PC-9 (cell line): ENCODE measurements around the gene THSD7B. TPM values are rescaled to one million over a fixed set of nuclear protein-coding genes. Genes with fewer than 3 reads are reported as not detected.

Experiments
- BruUV-seq: library from RNA; stranded (reverse); fragments of 400-500 nt; replicated peaks from 2 replicates; lab custom pipeline; 2021; lab: Mats Ljungman, UMichigan
- CTCF ChIA-PET: fragments of 300-600 bp; sonication (Branson Sonifier 250); formaldehyde crosslinking; loops from one replicate; lab custom pipeline; 2022; ENCODE audit warnings: antibody characterized with exemption; lab: Charles Lee
- POLR2A ChIA-PET: fragments of 300-600 bp; sonication (Branson Sonifier 250); formaldehyde crosslinking; loops from one replicate; lab custom pipeline; 2022; ENCODE audit warnings: antibody characterized with exemption; ENCODE audit not compliant: unreplicated experiment; lab: Charles Lee
- DNase-seq, 2 experiments: peaks; one replicate each; pipeline versions ENCODE4 v3.0.0 to v3.0.0-alpha.2; 2015 to 2022; ENCODE audit warnings: mixed read lengths in 1 of 2
- H2AFZ ChIP-seq: fragments of 200-600 bp; sonication (generic); 2 replicates; pipeline ENCODE4 v1.8.1; 2017; ENCODE audit warnings: antibody characterized with exemption
- H3F3A ChIP-seq: fragments of 200-600 bp; sonication (generic); 2 replicates; pipeline ENCODE4 v1.8.1; 2017; ENCODE audit warnings: antibody characterized with exemption, mild to moderate bottlenecking, low read depth; ENCODE audit not compliant: insufficient read depth
- H3K27ac ChIP-seq: fragments of 200-600 bp; sonication (generic); 2 replicates; pipeline ENCODE4 v1.6.1; 2016; ENCODE audit warnings: mixed run types
- H3K27me3 ChIP-seq: fragments of 200-600 bp; sonication (generic); 2 replicates; pipeline ENCODE4 v1.6.1; 2016; ENCODE audit warnings: low read depth, mixed run types; ENCODE audit not compliant: insufficient read depth
- H3K36me3 ChIP-seq: fragments of 200-600 bp; sonication (generic); 2 replicates; pipeline ENCODE4 v1.6.1; 2016; ENCODE audit warnings: low read depth, mixed run types
- H3K4me1 ChIP-seq: fragments of 200-600 bp; sonication (generic); replicated peaks from 2 replicates; pipeline ENCODE4 v1.6.1; 2016; ENCODE audit warnings: mixed run types; ENCODE audit not compliant: insufficient read depth
- H3K4me2 ChIP-seq: fragments of 200-600 bp; sonication (generic); 2 replicates; pipeline ENCODE4 v1.6.1; 2017; ENCODE audit warnings: mixed run types
- H3K4me3 ChIP-seq: fragments of 200-600 bp; sonication (generic); 2 replicates; pipeline ENCODE4 v1.6.1; 2016; ENCODE audit warnings: mixed run types
- H3K79me2 ChIP-seq: fragments of 200-600 bp; sonication (generic); 2 replicates; pipeline ENCODE4 v1.6.1; 2017; ENCODE audit warnings: low read depth, mixed run types
- H3K9me2 ChIP-seq: fragments of 200-600 bp; sonication (generic); 2 replicates; pipeline ENCODE4 v1.8.1; 2017; ENCODE audit warnings: mild to moderate bottlenecking; ENCODE audit not compliant: insufficient read depth
- H3K9me3 ChIP-seq: fragments of 200-600 bp; sonication (generic); 2 replicates; pipeline ENCODE4 v1.8.1; 2016; ENCODE audit warnings: low read depth; ENCODE audit not compliant: insufficient read depth
- H4K20me1 ChIP-seq: fragments of 200-600 bp; sonication (generic); 2 replicates; pipeline ENCODE4 v1.8.1; 2017; ENCODE audit not compliant: insufficient read depth
- CTCF ChIP-seq: fragments of 200-600 bp; sonication (generic); conservative IDR thresholded peaks from 2 replicates; pipeline ENCODE4 v1.6.1; 2017; ENCODE audit warnings: mixed run types, antibody characterized with exemption, mild to moderate bottlenecking, moderate library complexity
- EZH2 ChIP-seq: fragments of 200-600 bp; sonication (generic); IDR thresholded peaks from 2 replicates; pipeline ENCODE4 v1.8.0; 2017; ENCODE audit warnings: antibody characterized with exemption, low read depth
- intact Hi-C: fragments of 100-400 bp; cut with micrococcal nuclease; formaldehyde crosslinking; loops from one replicate; pipeline ENCODE4 v1.10.0; 2022; ENCODE audit not compliant: unreplicated experiment
- total RNA-seq: library from RNA; stranded (reverse); gene quantifications from 2 replicates; pipeline ENCODE4 v1.2.3, GENCODE V29; 2021

The THSD7B gene
- total RNA-seq, 1 experiment from 2014 or later, result not detected

DNA sequence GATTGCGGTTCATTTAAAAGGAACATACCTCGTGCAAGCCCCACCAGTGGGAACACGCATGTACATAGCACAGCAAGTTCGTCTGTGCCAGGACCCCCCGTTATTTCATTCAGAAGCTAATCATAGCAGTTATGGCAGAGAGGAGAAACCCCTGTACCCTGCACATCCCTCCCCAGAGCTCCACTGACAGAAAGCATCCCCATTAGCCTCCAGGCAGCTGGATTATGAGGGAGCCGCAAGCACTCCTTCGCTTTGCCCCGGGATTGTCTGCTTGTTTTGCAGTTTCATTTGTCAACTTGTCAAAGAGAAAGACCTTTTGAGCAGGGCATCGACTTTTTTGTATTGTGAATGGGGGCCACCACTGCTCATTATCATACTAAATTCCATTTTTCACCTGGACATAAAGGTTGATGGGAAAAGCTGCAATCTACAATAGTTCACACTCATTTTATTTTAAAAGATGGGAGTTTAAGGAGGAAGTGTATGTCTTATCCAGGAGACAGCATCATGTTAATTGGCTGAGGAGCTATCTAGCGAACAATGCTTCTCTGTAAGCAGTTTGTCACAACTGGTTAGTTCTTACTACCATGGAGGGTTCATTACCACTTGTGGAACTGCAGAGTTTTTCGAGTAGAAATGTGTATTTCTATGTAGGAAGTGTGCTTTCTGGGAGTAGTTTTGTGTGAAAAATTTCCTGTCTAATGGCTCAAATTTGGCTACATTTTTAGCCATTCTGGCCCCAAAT, 255.3 kb downstream of the THSD7B start:
- no peak overlapping the region for H3K4me2 ChIP-seq
- BruUV-seq, result no TSS peak
- no peaks in the 10 kb centered on the region for H3K9me2 ChIP-seq
- H3K79me2 ChIP-seq, result no peaks in the 10 kb centered on the region
- ChIA-PET POLR2A (no interaction called here), CTCF (no interaction called here)
- no peaks in the 10 kb centered on the region; the same call in 1 of the 2 replicates for H4K20me1 ChIP-seq
- no peaks in the 10 kb centered on the region for H3K4me1 ChIP-seq
- no peaks in the 10 kb centered on the region for H3F3A ChIP-seq
- H3K9me3 ChIP-seq, result no peaks in the 10 kb centered on the region
- no peak for DNase-seq
- TF ChIP-seq EZH2 (no peak), CTCF (no peak)
- no peak overlapping the region for H3K27ac ChIP-seq
- H2AFZ ChIP-seq, result no peak overlapping the region
- H3K36me3 ChIP-seq, result no peaks in the 10 kb centered on the region
- no peak overlapping the region for H3K4me3 ChIP-seq
- intact Hi-C loops, result no loop called here
- peaks cover 10% of the 10 kb centered on the region; the same call in 1 of the 2 replicates for H3K27me3 ChIP-seq

- DNase-seq, result no peak
- CTCF ChIA-PET, result no interaction called here
- Histone ChIP-seq H2AFZ (no peak overlapping the region), H4K20me1 (no peaks in the 10 kb centered on the region; the same call in 1 of the 2 replicates), H3K9me2 (no peaks in the 10 kb centered on the region), H3K4me1 (no peaks in the 10 kb centered on the region), H3K9me3 (no peaks in the 10 kb centered on the region), H3K4me2 (no peak overlapping the region), H3K36me3 (no peaks in the 10 kb centered on the region), H3K4me3 (no peak overlapping the region), H3F3A (no peaks in the 10 kb centered on the region), H3K79me2 (no peaks in the 10 kb centered on the region), H3K27me3 (peaks cover 10% of the 10 kb centered on the region; the same call in 1 of the 2 replicates), H3K27ac (no peak overlapping the region)
- BruUV-seq, result no TSS peak
- POLR2A ChIA-PET, result no interaction called here
- intact Hi-C loops, result no loop called here
- TF ChIP-seq CTCF (no peak), EZH2 (no peak)
Measured at GRCh38 chr2:137021763-137022162, 256.4 kb downstream of the THSD7B start.

DNA sequence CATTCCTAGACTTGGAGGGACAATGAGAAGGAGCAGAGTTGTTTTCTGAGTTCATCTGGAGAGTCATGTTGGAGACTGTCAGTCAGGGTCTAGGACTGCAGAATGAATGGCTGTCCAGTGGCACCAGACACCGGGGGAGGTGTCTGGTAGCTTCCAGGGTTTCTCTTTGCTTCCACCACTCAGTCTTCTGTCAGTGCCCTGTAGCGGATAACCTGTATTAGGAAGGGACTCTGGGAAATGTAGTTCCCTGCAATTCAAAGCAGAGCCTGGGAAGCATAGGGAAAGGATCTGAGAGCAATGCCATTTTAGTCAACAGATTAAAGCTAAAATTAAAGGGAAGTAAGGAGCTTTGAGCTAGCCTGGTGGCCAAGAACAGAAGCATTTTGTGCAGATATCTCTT, 257.9 kb downstream of the THSD7B start:
- H3K4me3 ChIP-seq, result no peak overlapping the region
- no peaks in the 10 kb centered on the region for H3F3A ChIP-seq
- H3K9me2 ChIP-seq, result no peaks in the 10 kb centered on the region
- ChIA-PET CTCF (no interaction called here), POLR2A (no interaction called here)
- H3K36me3 ChIP-seq, result no peaks in the 10 kb centered on the region
- no peak overlapping the region for H3K4me2 ChIP-seq
- no peak overlapping the region for H3K27ac ChIP-seq
- no peaks in the 10 kb centered on the region; the same call in 1 of the 2 replicates for H4K20me1 ChIP-seq
- intact Hi-C loops, result no loop called here
- H3K9me3 ChIP-seq, result no peaks in the 10 kb centered on the region
- no TSS peak for BruUV-seq
- peaks cover 10% of the 10 kb centered on the region; the same call in 1 of the 2 replicates for H3K27me3 ChIP-seq
- H3K79me2 ChIP-seq, result no peaks in the 10 kb centered on the region
- no peaks in the 10 kb centered on the region for H3K4me1 ChIP-seq
- no peak for TF ChIP-seq CTCF
- no peak for TF ChIP-seq EZH2
- DNase-seq, result no peak
- no peak overlapping the region for H2AFZ ChIP-seq
